Hepatocyte (in vitro differentiated cells): ENCODE measurements around the gene XYLT1. TPM values are rescaled to one million over a fixed set of nuclear protein-coding genes. Genes with fewer than 3 reads are reported as not detected.

Source experiments
- DNase-seq: peaks from one replicate; pipeline ENCODE4 v3.0.0-alpha.2; 2016; ENCODE audit warnings: low spot score
- H2AFZ ChIP-seq: fragments of 200-600 bp; sonication (generic); 2 replicates; pipeline ENCODE4 v1.6.0; 2016; ENCODE audit warnings: antibody characterized with exemption, mild to moderate bottlenecking
- H3K27ac ChIP-seq: fragments of 200-600 bp; sonication (generic); 2 replicates; pipeline ENCODE4 v1.5.1; 2016; ENCODE audit warnings: mild to moderate bottlenecking
- H3K27me3 ChIP-seq: fragments of 200-600 bp; sonication (generic); 2 replicates; pipeline ENCODE4 v1.6.1; 2016
- H3K36me3 ChIP-seq: fragments of 200-600 bp; sonication (generic); replicated peaks from 2 replicates; pipeline ENCODE4 v1.5.1; 2016; ENCODE audit warnings: low read depth; ENCODE audit not compliant: insufficient read depth
- H3K4me1 ChIP-seq: fragments of 200-600 bp; sonication (generic); 2 replicates; pipeline ENCODE4 v1.5.1; 2016; ENCODE audit warnings: mild to moderate bottlenecking, moderate library complexity; ENCODE audit not compliant: insufficient read depth
- H3K4me2 ChIP-seq: fragments of 200-600 bp; sonication (generic); 2 replicates; pipeline ENCODE4 v1.6.0; 2016
- H3K4me3 ChIP-seq: fragments of 200-600 bp; sonication (generic); 2 replicates; pipeline ENCODE4 v1.5.1; 2016; ENCODE audit warnings: mild to moderate bottlenecking
- H3K79me2 ChIP-seq: fragments of 200-600 bp; sonication (generic); 2 replicates; pipeline ENCODE4 v1.6.0; 2017; ENCODE audit warnings: mild to moderate bottlenecking
- H3K9me2 ChIP-seq: fragments of 200-600 bp; sonication (generic); replicated peaks from 2 replicates; pipeline ENCODE4 v1.6.0; 2017; ENCODE audit warnings: mild to moderate bottlenecking; ENCODE audit not compliant: insufficient read depth
- H3K9me3 ChIP-seq: fragments of 200-600 bp; sonication (generic); 2 replicates; pipeline ENCODE4 v1.5.1; 2016; ENCODE audit warnings: low read depth, mild to moderate bottlenecking
- H4K20me1 ChIP-seq: fragments of 200-600 bp; sonication (generic); 2 replicates; pipeline ENCODE4 v1.6.0; 2016; ENCODE audit warnings: mild to moderate bottlenecking; ENCODE audit not compliant: insufficient read depth, poor library complexity, severe bottlenecking
- EZH2 ChIP-seq: fragments of 200-600 bp; sonication (generic); IDR thresholded peaks from 2 replicates; pipeline ENCODE4 v1.6.1; 2016; ENCODE audit warnings: antibody characterized with exemption, mild to moderate bottlenecking, borderline replicate concordance
- EZH2phosphoT487 ChIP-seq: fragments of 200-600 bp; sonication (generic); IDR thresholded peaks from one replicate; pipeline ENCODE4 v1.6.1; 2018; ENCODE audit warnings: antibody characterized with exemption, mild to moderate bottlenecking, low read depth, moderate library complexity; ENCODE audit not compliant: unreplicated experiment, severe bottlenecking
- WGBS: methylation state at CpG from one replicate; pipeline ENCODE4 v1.1.6; 2016; ENCODE audit warnings: low lambda C conversion rate; ENCODE audit errors: missing lambda C conversion rate; 5-methylcytosine and 5-hydroxymethylcytosine counted together
- polyA plus RNA-seq: library from polyadenylated mRNA; unstranded; fragments of >200 nt; fragmentation: Nextera tagmentation; extraction: Ambion mirVana; gene quantifications from 2 replicates; pipeline ENCODE4 v1.2.1, GENCODE V29; 2016
- total RNA-seq: library from RNA; depleted of rRNA; stranded (reverse); fragments of >200 nt; gene quantifications from 2 replicates; pipeline ENCODE4 v1.2.3, GENCODE V29; 2014
- TF ChIP-seq, protein P1 (sequence below): fragments of 200-600 bp; sonication (generic); IDR thresholded peaks from 2 replicates; pipeline ENCODE4 v1.5.1; 2016; ENCODE audit warnings: antibody characterized with exemption, mild to moderate bottlenecking; ENCODE audit not compliant: poor library complexity

The XYLT1 gene
- total and polyA plus RNA-seq, 2 experiments from 2014 or later, result 6.9 to 13.7 TPM

DNA sequence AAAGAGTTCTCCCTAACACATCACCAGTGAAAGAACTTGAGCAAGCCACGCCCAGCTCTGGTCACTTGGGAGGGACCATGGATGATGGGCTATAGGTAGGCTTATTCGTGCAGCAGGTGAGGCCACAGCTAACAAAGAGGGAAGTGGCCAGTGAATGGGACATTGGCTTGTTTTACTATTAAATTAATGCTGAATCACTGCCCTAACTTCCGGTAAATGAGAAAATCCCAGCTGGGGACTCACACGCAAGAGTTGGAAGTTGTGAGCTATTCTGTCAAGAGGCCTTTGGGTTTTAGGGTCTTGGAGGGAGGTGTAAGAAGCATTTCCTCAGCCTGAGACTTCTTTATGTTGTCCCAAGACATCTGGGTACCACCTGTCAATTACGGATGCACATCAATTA is 315.3 kb downstream of the XYLT1 start:
- no peaks in the 10 kb centered on the region for H3K36me3 ChIP-seq
- H3K4me1 ChIP-seq, result no peaks in the 10 kb centered on the region
- no peaks in the 10 kb centered on the region for H4K20me1 ChIP-seq
- H3K4me3 ChIP-seq, result no peak overlapping the region
- TF ChIP-seq, protein P1, sequence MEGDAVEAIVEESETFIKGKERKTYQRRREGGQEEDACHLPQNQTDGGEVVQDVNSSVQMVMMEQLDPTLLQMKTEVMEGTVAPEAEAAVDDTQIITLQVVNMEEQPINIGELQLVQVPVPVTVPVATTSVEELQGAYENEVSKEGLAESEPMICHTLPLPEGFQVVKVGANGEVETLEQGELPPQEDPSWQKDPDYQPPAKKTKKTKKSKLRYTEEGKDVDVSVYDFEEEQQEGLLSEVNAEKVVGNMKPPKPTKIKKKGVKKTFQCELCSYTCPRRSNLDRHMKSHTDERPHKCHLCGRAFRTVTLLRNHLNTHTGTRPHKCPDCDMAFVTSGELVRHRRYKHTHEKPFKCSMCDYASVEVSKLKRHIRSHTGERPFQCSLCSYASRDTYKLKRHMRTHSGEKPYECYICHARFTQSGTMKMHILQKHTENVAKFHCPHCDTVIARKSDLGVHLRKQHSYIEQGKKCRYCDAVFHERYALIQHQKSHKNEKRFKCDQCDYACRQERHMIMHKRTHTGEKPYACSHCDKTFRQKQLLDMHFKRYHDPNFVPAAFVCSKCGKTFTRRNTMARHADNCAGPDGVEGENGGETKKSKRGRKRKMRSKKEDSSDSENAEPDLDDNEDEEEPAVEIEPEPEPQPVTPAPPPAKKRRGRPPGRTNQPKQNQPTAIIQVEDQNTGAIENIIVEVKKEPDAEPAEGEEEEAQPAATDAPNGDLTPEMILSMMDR, result no peak
- TF ChIP-seq EZH2 (no peak), EZH2phosphoT487 (no peak)
- H3K9me3 ChIP-seq, result no peaks in the 10 kb centered on the region
- 95% methylated on average over 5 of the region's 5 CpGs for WGBS
- H3K27me3 ChIP-seq, result no peaks in the 10 kb centered on the region
- H3K4me2 ChIP-seq, result no peak overlapping the region
- no peak overlapping the region for H3K27ac ChIP-seq
- H3K9me2 ChIP-seq, result no peaks in the 10 kb centered on the region
- no peaks in the 10 kb centered on the region for H3K79me2 ChIP-seq
- DNase-seq, result no peak
- H2AFZ ChIP-seq, result no peak overlapping the region

DNA sequence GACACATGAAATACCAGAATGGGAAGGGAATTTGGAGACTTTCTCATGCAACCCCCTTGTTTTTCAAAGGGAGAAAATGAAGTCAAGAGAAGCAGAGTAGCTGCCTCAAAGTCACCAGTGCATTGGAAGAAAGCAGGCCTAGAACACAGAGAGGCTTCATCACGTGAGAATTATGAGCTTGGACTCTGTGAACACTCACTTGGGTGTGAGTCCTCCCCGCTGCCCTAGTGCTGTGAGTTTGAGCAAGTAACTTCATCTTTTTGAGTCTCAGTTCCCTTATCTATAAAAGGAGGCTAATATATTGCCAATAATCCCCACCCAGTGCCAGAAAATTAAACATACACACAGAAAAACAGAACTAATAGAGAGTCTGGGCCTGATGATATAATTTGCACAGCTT is 315.8 kb downstream of the XYLT1 start:
- DNase-seq, result no peak
- Histone ChIP-seq H3K4me2 (no peak overlapping the region), H3K27ac (no peak overlapping the region), H2AFZ (no peak overlapping the region), H4K20me1 (no peaks in the 10 kb centered on the region), H3K79me2 (no peaks in the 10 kb centered on the region), H3K9me2 (no peaks in the 10 kb centered on the region), H3K36me3 (no peaks in the 10 kb centered on the region), H3K9me3 (no peaks in the 10 kb centered on the region), H3K27me3 (no peaks in the 10 kb centered on the region), H3K4me3 (no peak overlapping the region), H3K4me1 (no peaks in the 10 kb centered on the region)
- WGBS, result 82% methylated on average over 2 of the region's 2 CpGs
- TF ChIP-seq, protein P1, result no peak
- TF ChIP-seq EZH2 (no peak), EZH2phosphoT487 (no peak)

GRCh38 chr16:17152311-17152710 is 318.4 kb downstream of the XYLT1 start:
- Histone ChIP-seq H3K4me1 (no peaks in the 10 kb centered on the region), H3K4me2 (no peak overlapping the region), H2AFZ (no peak overlapping the region), H3K27ac (no peak overlapping the region), H3K9me2 (no peaks in the 10 kb centered on the region), H3K27me3 (no peaks in the 10 kb centered on the region), H4K20me1 (no peaks in the 10 kb centered on the region), H3K36me3 (no peaks in the 10 kb centered on the region), H3K9me3 (no peaks in the 10 kb centered on the region), H3K4me3 (no peak overlapping the region), H3K79me2 (no peaks in the 10 kb centered on the region)
- no peak for TF ChIP-seq EZH2phosphoT487
- no peak for TF ChIP-seq EZH2
- TF ChIP-seq, protein P1, result no peak
- no peak for DNase-seq
- 89% methylated on average over 7 of the region's 7 CpGs for WGBS

GRCh38 chr16:17151335-17151734 is 319.4 kb downstream of the XYLT1 start:
- TF ChIP-seq, protein P1, result no peak
- no peak for TF ChIP-seq EZH2phosphoT487
- TF ChIP-seq EZH2, result no peak
- no peaks in the 10 kb centered on the region for H4K20me1 ChIP-seq

More at GRCh38 chr16:17151335-17151734, 319.4 kb downstream of the XYLT1 start:
- no peaks in the 10 kb centered on the region for H3K9me2 ChIP-seq
- 90% methylated on average over 5 of the region's 5 CpGs for WGBS
- H3K4me3 ChIP-seq, result no peak overlapping the region
- no peaks in the 10 kb centered on the region for H3K4me1 ChIP-seq
- no peaks in the 10 kb centered on the region for H3K9me3 ChIP-seq
- no peak overlapping the region for H2AFZ ChIP-seq
- H3K79me2 ChIP-seq, result no peaks in the 10 kb centered on the region
- no peak overlapping the region for H3K4me2 ChIP-seq
- H3K36me3 ChIP-seq, result no peaks in the 10 kb centered on the region
- no peaks in the 10 kb centered on the region for H3K27me3 ChIP-seq
- no peak overlapping the region for H3K27ac ChIP-seq
- no peak for DNase-seq
